Lower lobe of right lung (tissue), 2 donors: ENCODE measurements around the gene PIRT. TPM values are rescaled to one million over a fixed set of nuclear protein-coding genes. Genes with fewer than 3 reads are reported as not detected.

ENCODE experiments used
- ATAC-seq, 2 donors: fragments of 200-7000 bp; cut with Tn5 transposase; one replicate each; pipeline ENCODE4 v1.9.1; 2020 to 2022; ENCODE audit warnings: mild to moderate bottlenecking in 2 of 2, moderate library complexity in 2 of 2
- DNase-seq: peaks from one replicate; pipeline ENCODE4 v3.0.0-alpha.2; 2020
- H3K27ac ChIP-seq: fragments of 200-600 bp; one replicate; pipeline ENCODE4 v1.8.0; 2022
- H3K27me3 ChIP-seq: fragments of 200-600 bp; one replicate; pipeline ENCODE4 v1.8.0; 2022; ENCODE audit warnings: low read depth
- H3K36me3 ChIP-seq: fragments of 200-600 bp; one replicate; pipeline ENCODE4 v1.8.0; 2022; ENCODE audit warnings: mild to moderate bottlenecking
- H3K4me1 ChIP-seq: fragments of 200-600 bp; one replicate; pipeline ENCODE4 v1.8.0; 2022
- H3K4me3 ChIP-seq: fragments of 200-600 bp; one replicate; pipeline ENCODE4 v1.8.0; 2022; ENCODE audit warnings: mild to moderate bottlenecking
- H3K9me3 ChIP-seq: fragments of 200-600 bp; one replicate; pipeline ENCODE4 v1.8.0; 2022
- intact Hi-C: fragments of 100-400 bp; cut with DNase I; formaldehyde crosslinking; loops from one replicate; pipeline ENCODE4 v1.11.0; 2022
- total RNA-seq: library from RNA; stranded (reverse); fragmentation: NEBNext Ultra II Directional; extraction: Animal tissue kit (Norgen Biotek cat#: 25700); gene quantifications from one replicate; pipeline ENCODE4 v1.2.1, GENCODE V29; 2021
- TF ChIP-seq, protein P1 (sequence below): fragments of 200-600 bp; IDR thresholded peaks from one replicate; pipeline ENCODE4 v1.8.0; 2022; ENCODE audit warnings: antibody characterized with exemption, mild to moderate bottlenecking
- donor health status: DM: no; HTN: yes; CAD: no; lungs with severe emphysema.

The PIRT gene
- total RNA-seq, 1 donor from 2014 or later, result not detected

GRCh38 chr17:10789694-10790271, 48.1 kb downstream of the PIRT start:
- DNase-seq, result no peak
- TF ChIP-seq, protein P1, sequence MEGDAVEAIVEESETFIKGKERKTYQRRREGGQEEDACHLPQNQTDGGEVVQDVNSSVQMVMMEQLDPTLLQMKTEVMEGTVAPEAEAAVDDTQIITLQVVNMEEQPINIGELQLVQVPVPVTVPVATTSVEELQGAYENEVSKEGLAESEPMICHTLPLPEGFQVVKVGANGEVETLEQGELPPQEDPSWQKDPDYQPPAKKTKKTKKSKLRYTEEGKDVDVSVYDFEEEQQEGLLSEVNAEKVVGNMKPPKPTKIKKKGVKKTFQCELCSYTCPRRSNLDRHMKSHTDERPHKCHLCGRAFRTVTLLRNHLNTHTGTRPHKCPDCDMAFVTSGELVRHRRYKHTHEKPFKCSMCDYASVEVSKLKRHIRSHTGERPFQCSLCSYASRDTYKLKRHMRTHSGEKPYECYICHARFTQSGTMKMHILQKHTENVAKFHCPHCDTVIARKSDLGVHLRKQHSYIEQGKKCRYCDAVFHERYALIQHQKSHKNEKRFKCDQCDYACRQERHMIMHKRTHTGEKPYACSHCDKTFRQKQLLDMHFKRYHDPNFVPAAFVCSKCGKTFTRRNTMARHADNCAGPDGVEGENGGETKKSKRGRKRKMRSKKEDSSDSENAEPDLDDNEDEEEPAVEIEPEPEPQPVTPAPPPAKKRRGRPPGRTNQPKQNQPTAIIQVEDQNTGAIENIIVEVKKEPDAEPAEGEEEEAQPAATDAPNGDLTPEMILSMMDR, result no peak
- Histone ChIP-seq H3K36me3 (no peaks in the 10 kb centered on the region), H3K4me1 (peaks cover 4% of the 10 kb centered on the region), H3K4me3 (no peak overlapping the region), H3K9me3 (no peaks in the 10 kb centered on the region), H3K27me3 (no peaks in the 10 kb centered on the region), H3K27ac (no peak overlapping the region)
- intact Hi-C loops, result no loop called here
- no peak for ATAC-seq

GRCh38 chr17:10787306-10788045, 50.4 kb downstream of the PIRT start:
- no peaks in the 10 kb centered on the region for H3K27me3 ChIP-seq
- TF ChIP-seq, protein P1, result no peak
- H3K4me3 ChIP-seq, result no peak overlapping the region
- H3K36me3 ChIP-seq, result no peaks in the 10 kb centered on the region
- ATAC-seq (no peak), DNase-seq (no peak)
- no peak overlapping the region for H3K27ac ChIP-seq
- intact Hi-C loops, result no loop called here
- H3K4me1 ChIP-seq, result no peaks in the 10 kb centered on the region
- no peaks in the 10 kb centered on the region for H3K9me3 ChIP-seq

- H3K4me3 ChIP-seq, result no peak overlapping the region
- ATAC-seq, result no peak
- H3K27ac ChIP-seq, result no peak overlapping the region
- no peaks in the 10 kb centered on the region for H3K27me3 ChIP-seq
- intact Hi-C loops, result no loop called here
- no peak for DNase-seq
- H3K36me3 ChIP-seq, result no peaks in the 10 kb centered on the region
- TF ChIP-seq, protein P1, result no peak
- H3K4me1 ChIP-seq, result no peaks in the 10 kb centered on the region
- H3K9me3 ChIP-seq, result no peaks in the 10 kb centered on the region
Observed at GRCh38 chr17:10785295-10785694, 52.6 kb downstream of the PIRT start.

DNA sequence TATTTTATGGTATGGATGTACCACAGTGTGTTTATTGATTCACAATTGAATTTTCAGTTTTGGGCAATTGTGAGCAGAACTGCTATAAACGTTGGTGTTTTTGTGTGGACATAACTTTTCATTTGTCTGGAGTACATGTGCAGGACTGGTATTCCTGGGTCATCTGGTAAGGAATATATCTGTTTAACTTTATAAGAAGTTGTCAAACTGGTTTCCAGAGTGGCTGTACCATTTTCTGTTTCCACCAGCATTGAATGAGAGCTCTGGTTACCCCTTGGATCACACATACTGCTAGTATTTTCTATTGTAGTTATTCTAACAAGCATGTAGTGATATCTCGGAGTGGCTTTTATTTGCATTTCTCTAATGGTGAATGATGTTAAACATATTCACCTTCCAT, 58.3 kb downstream of the PIRT start:
- Histone ChIP-seq H3K36me3 (no peaks in the 10 kb centered on the region), H3K27ac (no peak overlapping the region), H3K27me3 (no peaks in the 10 kb centered on the region), H3K4me3 (no peak overlapping the region), H3K4me1 (no peaks in the 10 kb centered on the region), H3K9me3 (no peaks in the 10 kb centered on the region)
- intact Hi-C loops, result no loop called here
- DNase-seq (no peak), ATAC-seq (no peak)
- TF ChIP-seq, protein P1, result no peak

GRCh38 chr17:10777890-10778289, 60.0 kb downstream of the PIRT start:
- Histone ChIP-seq H3K4me1 (no peaks in the 10 kb centered on the region), H3K9me3 (no peaks in the 10 kb centered on the region), H3K27me3 (no peaks in the 10 kb centered on the region), H3K27ac (no peak overlapping the region), H3K4me3 (no peak overlapping the region), H3K36me3 (no peaks in the 10 kb centered on the region)
- DNase-seq (no peak), ATAC-seq (no peak)
- TF ChIP-seq, protein P1, result no peak
- intact Hi-C loops, result no loop called here
